GM18498 (cell line): ENCODE data around the gene SNRNP200.
"Not testable (repeated sequence)": the region's sequence is repeated elsewhere in the genome, so short reads cannot be mapped to it uniquely, and the experiment has no call there.

ENCODE experiments used
- ATAC-seq: cut with Tn5 transposase; IDR thresholded peaks from one replicate; pipeline ENCODE4 v1.9.1; 2021; ENCODE audit warnings: mild to moderate bottlenecking, moderate library complexity; ENCODE audit not compliant: unreplicated experiment

SNRNP200 gene

GRCh38 chr2:96325041-96325883 lies 19.9 kb upstream of the SNRNP200 start, which contains the start of gene ITPRIPL1:
ITPRIPL1 (plus strand) TSS chr2:96325317; CDS start chr2:96325840, 523 bp downstream.
- no peak for ATAC-seq

GRCh38 chr2:96324721-96325040 lies 19.3 kb upstream of the SNRNP200 start:
- ATAC-seq: no peak

GRCh38 chr2:96323849-96324248 lies 18.5 kb upstream of the SNRNP200 start:
- no peak for ATAC-seq

GRCh38 chr2:96320728-96321622 lies 15.6 kb upstream of the SNRNP200 start:
- ATAC-seq: peak; percentile 33

GRCh38 chr2:96320326-96320725 lies 15.0 kb upstream of the SNRNP200 start:
- ATAC-seq: no peak

- no peak for ATAC-seq
Measured at GRCh38 chr2:96319396-96319795, 14.1 kb upstream of the SNRNP200 start.

GRCh38 chr2:96318723-96319122 lies 13.4 kb upstream of the SNRNP200 start:
- ATAC-seq: no peak

GRCh38 chr2:96317584-96317997 lies 12.2 kb upstream of the SNRNP200 start:
- ATAC-seq: no peak

GRCh38 chr2:96316999-96317398 lies 11.7 kb upstream of the SNRNP200 start:
- no peak for ATAC-seq

GRCh38 chr2:96315400-96316071 lies 10.2 kb upstream of the SNRNP200 start:
- no peak for ATAC-seq

GRCh38 chr2:96315005-96315399 lies 9.7 kb upstream of the SNRNP200 start:
- no peak for ATAC-seq

- ATAC-seq: no peak
Measured at GRCh38 chr2:96308248-96308647, 2.9 kb upstream of the SNRNP200 start.

- no peak for ATAC-seq
Measured at GRCh38 chr2:96306370-96306769, 1.0 kb upstream of the SNRNP200 start.

GRCh38 chr2:96305979-96306308 lies 598 bp upstream of the SNRNP200 start:
- peak; percentile 6 for ATAC-seq

- ATAC-seq: no peak
Measured at GRCh38 chr2:96304606-96305005, 740 bp downstream of the SNRNP200 start.

GRCh38 chr2:96301865-96302264 lies 3.5 kb downstream of the SNRNP200 start:
- no peak for ATAC-seq

- no peak for ATAC-seq
Measured at GRCh38 chr2:96296925-96297324, 8.4 kb downstream of the SNRNP200 start.

- ATAC-seq: not testable (repeated sequence)
Measured at GRCh38 chr2:96294271-96294670, 11.1 kb downstream of the SNRNP200 start.

GRCh38 chr2:96291751-96292150 lies 13.6 kb downstream of the SNRNP200 start:
- ATAC-seq: no peak

GRCh38 chr2:96287273-96287856 lies 18.0 kb downstream of the SNRNP200 start:
- no peak for ATAC-seq
